Caco-2 (cell line): Measurements from ENCODE around the gene CALB2. TPM values are rescaled to one million over a fixed set of nuclear protein-coding genes. Genes with fewer than 3 reads are reported as not detected.

Experiments used
- BruUV-seq: library from RNA; stranded (reverse); fragments of 400-500 nt; replicated peaks from 2 replicates; lab custom pipeline; 2021; lab: Mats Ljungman, UMichigan
- CTCF ChIA-PET: fragments of 300-600 bp; sonication (Branson Sonifier 250); formaldehyde crosslinking; loops from one replicate; lab custom pipeline; 2022; ENCODE audit warnings: antibody characterized with exemption; lab: Charles Lee
- POLR2A ChIA-PET: fragments of 300-600 bp; sonication (Branson Sonifier 250); formaldehyde crosslinking; loops from one replicate; lab custom pipeline; 2022; ENCODE audit warnings: antibody characterized with exemption; lab: Charles Lee
- DNase-seq, 2 experiments: peaks; one replicate each; pipeline versions ENCODE4 v3.0.0 to v3.0.0-alpha.2; 2020 to 2022
- H3K27me3 ChIP-seq: replicated peaks from 2 replicates; pipeline ENCODE4 v1.6.0; 2011; ENCODE audit warnings: low read length; ENCODE audit not compliant: control insufficient read depth, insufficient read depth
- H3K36me3 ChIP-seq: 2 replicates; pipeline ENCODE4 v1.5.1; 2011; ENCODE audit warnings: low read length; ENCODE audit not compliant: control insufficient read depth, insufficient read depth
- H3K4me1 ChIP-seq: fragments of 250-450 bp; sonication (Bioruptor Pico); 2 replicates; pipeline ENCODE4 v1.5.1; 2020; ENCODE audit warnings: mild to moderate bottlenecking
- H3K4me3 ChIP-seq: 2 replicates; pipeline ENCODE4 v1.5.1; 2011; ENCODE audit warnings: low read depth, mild to moderate bottlenecking, control low read depth, low read length
- H3K9me3 ChIP-seq: fragments of 250-450 bp; sonication (Bioruptor Pico); 2 replicates; pipeline ENCODE4 v1.5.1; 2020; ENCODE audit warnings: mild to moderate bottlenecking, moderate library complexity
- H3K27ac Mint-ChIP-seq: one replicate; pipeline ENCODE4 v1.8.0; 2022; ENCODE audit warnings: mixed read lengths; ENCODE audit not compliant: unreplicated experiment
- H3K27me3 Mint-ChIP-seq: one replicate; pipeline ENCODE4 v1.8.0; 2022; ENCODE audit warnings: mixed read lengths; ENCODE audit not compliant: insufficient read depth, unreplicated experiment
- H3K36me3 Mint-ChIP-seq: one replicate; pipeline ENCODE4 v1.8.0; 2022; ENCODE audit warnings: mild to moderate bottlenecking, mixed read lengths; ENCODE audit not compliant: insufficient read depth, unreplicated experiment
- H3K4me1 Mint-ChIP-seq: one replicate; pipeline ENCODE4 v1.8.0; 2022; ENCODE audit warnings: low read depth, mixed read lengths; ENCODE audit not compliant: unreplicated experiment
- H3K4me3 Mint-ChIP-seq: one replicate; pipeline ENCODE4 v1.8.0; 2022; ENCODE audit warnings: mild to moderate bottlenecking, moderate library complexity, mixed read lengths; ENCODE audit not compliant: unreplicated experiment
- H3K9me3 Mint-ChIP-seq: one replicate; pipeline ENCODE4 v1.8.0; 2022; ENCODE audit warnings: mixed read lengths; ENCODE audit not compliant: unreplicated experiment
- CTCF ChIP-seq, 2 experiments: fragments of 200-600 bp in 1 of 2; IDR thresholded peaks; 1 replicate in 1 of 2; 2 replicates in 1 of 2; pipeline versions ENCODE4 v1.5.1 to v1.8.0; 2011 to 2022; ENCODE audit warnings: antibody characterized with exemption in 1 of 2, control low read depth in 1 of 2, inconsistent platforms in 1 of 2, low read depth in 1 of 2, low read length in 1 of 2, mild to moderate bottlenecking in 1 of 2, moderate library complexity in 1 of 2; ENCODE audit not compliant: insufficient read depth in 1 of 2, severe bottlenecking in 1 of 2, unreplicated experiment in 1 of 2
- intact Hi-C: fragments of 100-400 bp; cut with micrococcal nuclease; formaldehyde crosslinking; loops from one replicate; pipeline ENCODE4 v1.10.0; 2022; ENCODE audit not compliant: unreplicated experiment
- total RNA-seq: library from RNA; stranded (reverse); gene quantifications from 2 replicates; pipeline ENCODE4 v1.2.3, GENCODE V29; 2022

Gene CALB2
- total RNA-seq, 1 experiment from 2014 or later: not detected

- peaks cover 1% of the 10 kb centered on the region for H3K27me3 ChIP-seq
- POLR2A ChIA-PET: no interaction called here
- no peak overlapping the region for H3K4me3 ChIP-seq
- intact Hi-C loops: no loop called here
- Mint-ChIP-seq H3K27ac (no peak overlapping the region), H3K36me3 (no peaks in the 10 kb centered on the region), H3K4me1 (no peaks in the 10 kb centered on the region), H3K27me3 (peaks cover 6% of the 10 kb centered on the region), H3K4me3 (no peak overlapping the region), H3K9me3 (peaks cover 10% of the 10 kb centered on the region)
- no peaks in the 10 kb centered on the region for H3K4me1 ChIP-seq
- H3K9me3 ChIP-seq: peaks cover 9% of the 10 kb centered on the region
- no peak for DNase-seq
- CTCF ChIA-PET: no interaction called here
- no peaks in the 10 kb centered on the region for H3K36me3 ChIP-seq
- no peak for TF ChIP-seq CTCF (IDR thresholded peaks at IDR 0.05; ENCODE audit: insufficient read depth in 1 of 2, low read depth in 1 of 2, low read length in 1 of 2, severe bottlenecking in 1 of 2, unreplicated experiment in 1 of 2)
- no TSS peak for BruUV-seq
These were observed 73.5 kb downstream of the CALB2 start for GRCh38 chr16:71431991-71432390.

GRCh38 chr16:71432906-71433305 is 74.4 kb downstream of the CALB2 start:
- intact Hi-C loops: no loop called here
- Histone ChIP-seq H3K36me3 (no peaks in the 10 kb centered on the region), H3K4me3 (no peak overlapping the region), H3K9me3 (peaks cover 9% of the 10 kb centered on the region), H3K27me3 (no peaks in the 10 kb centered on the region; the same call in none of the 2 replicates), H3K4me1 (no peaks in the 10 kb centered on the region)
- ChIA-PET CTCF (no interaction called here), POLR2A (no interaction called here)
- no peak for DNase-seq
- H3K27me3 Mint-ChIP-seq: peaks cover 13% of the 10 kb centered on the region
- H3K4me1 Mint-ChIP-seq: no peaks in the 10 kb centered on the region
- H3K4me3 Mint-ChIP-seq: no peak overlapping the region
- H3K27ac Mint-ChIP-seq: no peak overlapping the region
- no peak for TF ChIP-seq CTCF (IDR thresholded peaks at IDR 0.05; ENCODE audit: insufficient read depth in 1 of 2, low read depth in 1 of 2, low read length in 1 of 2, severe bottlenecking in 1 of 2, unreplicated experiment in 1 of 2)
- peaks cover 10% of the 10 kb centered on the region for H3K9me3 Mint-ChIP-seq
- no TSS peak for BruUV-seq
- no peaks in the 10 kb centered on the region for H3K36me3 Mint-ChIP-seq

- Mint-ChIP-seq H3K27me3 (peaks cover 27% of the 10 kb centered on the region), H3K36me3 (no peaks in the 10 kb centered on the region), H3K4me3 (no peak overlapping the region), H3K27ac (no peak overlapping the region), H3K4me1 (no peaks in the 10 kb centered on the region), H3K9me3 (no peaks in the 10 kb centered on the region)
- TF ChIP-seq CTCF (IDR thresholded peaks at IDR 0.05; ENCODE audit: insufficient read depth in 1 of 2, low read depth in 1 of 2, low read length in 1 of 2, severe bottlenecking in 1 of 2, unreplicated experiment in 1 of 2): no peak
- intact Hi-C loops: no loop called here
- H3K9me3 ChIP-seq: no peaks in the 10 kb centered on the region
- H3K36me3 ChIP-seq: no peaks in the 10 kb centered on the region
- CTCF ChIA-PET: interaction anchor here (0.6 kb wide), 1 partner anchor 635 kb away, joined by 3 read pairs; no protein-coding TSS in a partner anchor
- POLR2A ChIA-PET: no interaction called here
- BruUV-seq: no TSS peak
- no peak for DNase-seq
- no peaks in the 10 kb centered on the region; the same call in 1 of the 2 replicates for H3K27me3 ChIP-seq
- no peaks in the 10 kb centered on the region for H3K4me1 ChIP-seq
- no peak overlapping the region for H3K4me3 ChIP-seq
These were observed 78.0 kb downstream of the CALB2 start for GRCh38 chr16:71436473-71436872.
